HG02981 (cell line): ENCODE measurements around the gene ACOT11.
"Not testable (repeated sequence)": the region's sequence is repeated elsewhere in the genome, so short reads cannot be mapped to it uniquely, and the experiment has no call there.

Source experiments
- ATAC-seq: cut with Tn5 transposase; IDR thresholded peaks from one replicate; pipeline ENCODE4 v1.9.1; 2021; ENCODE audit warnings: mild to moderate bottlenecking, moderate library complexity; ENCODE audit not compliant: unreplicated experiment

Gene ACOT11

GRCh38 chr1:54607821-54608565, 60.0 kb downstream of the ACOT11 start:
- no peak for ATAC-seq

GRCh38 chr1:54608566-54609230, 60.7 kb downstream of the ACOT11 start:
- ATAC-seq = no peak

GRCh38 chr1:54609301-54609921, 61.4 kb downstream of the ACOT11 start:
- ATAC-seq = no peak

GRCh38 chr1:54610048-54610447, 62.0 kb downstream of the ACOT11 start:
- no peak for ATAC-seq

- ATAC-seq = no peak
Observed at GRCh38 chr1:54610601-54611580, 62.9 kb downstream of the ACOT11 start.

- ATAC-seq = no peak
Observed at GRCh38 chr1:54611621-54612020, 63.6 kb downstream of the ACOT11 start.

- ATAC-seq = no peak
Observed at GRCh38 chr1:54614024-54614423, 66.0 kb downstream of the ACOT11 start.

- ATAC-seq = no peak
Observed at GRCh38 chr1:54614563-54614962, 66.5 kb downstream of the ACOT11 start.

GRCh38 chr1:54615531-54616279, 67.7 kb downstream of the ACOT11 start:
- ATAC-seq = no peak

GRCh38 chr1:54619749-54620148, 71.7 kb downstream of the ACOT11 start:
- ATAC-seq = no peak

GRCh38 chr1:54623216-54624007, 75.4 kb downstream of the ACOT11 start, which contains the start of gene FAM151A:
TSS of gene FAM151A (minus strand) at chr1:54623525. CDS start at chr1:54623395, 130 bp downstream.
- ATAC-seq = no peak

GRCh38 chr1:54624466-54625464, 76.7 kb downstream of the ACOT11 start:
- ATAC-seq = no peak

GRCh38 chr1:54627196-54627595, 79.2 kb downstream of the ACOT11 start:
- ATAC-seq = no peak

- ATAC-seq = not testable (repeated sequence)
Observed at GRCh38 chr1:54635804-54636203, 87.8 kb downstream of the ACOT11 start.

GRCh38 chr1:54636461-54637446, 88.7 kb downstream of the ACOT11 start:
- ATAC-seq = not testable (repeated sequence)

- no peak for ATAC-seq
Observed at GRCh38 chr1:54640361-54640760, 92.3 kb downstream of the ACOT11 start.
